Heart right ventricle (tissue), 16 donors: ENCODE data around the gene TBXAS1. TPM values are rescaled to one million over a fixed set of nuclear protein-coding genes. Genes with fewer than 3 reads are reported as not detected.

Source experiments
- ATAC-seq, 8 donors: fragments of 200-7000 bp; cut with Tn5 transposase; one replicate each; pipeline ENCODE4 v1.9.1; 2020; ENCODE audit warnings: mild to moderate bottlenecking in 8 of 8, moderate library complexity in 8 of 8, moderate number of reproducible peaks in 1 of 8
- DNase-seq, 2 donors: peaks; one replicate each; pipeline ENCODE4 v3.0.0-alpha.2; 2020
- H3K27ac ChIP-seq, 10 donors: fragments of 200-600 bp; sonication (generic) in 2 of 10; one replicate each; pipeline versions ENCODE4 v1.5.0 to v1.8.0; 2020 to 2022; ENCODE audit warnings: mild to moderate bottlenecking in 3 of 10
- H3K27me3 ChIP-seq, 7 donors: fragments of 200-600 bp; one replicate each; pipeline ENCODE4 v1.8.0; 2021 to 2022; ENCODE audit warnings: mild to moderate bottlenecking in 2 of 7
- H3K36me3 ChIP-seq, 9 donors: fragments of 200-600 bp; sonication (generic) in 1 of 9; one replicate each; pipeline versions ENCODE4 v1.5.0 to v1.8.0; 2020 to 2022; ENCODE audit warnings: mild to moderate bottlenecking in 2 of 9
- H3K4me1 ChIP-seq, 9 donors: fragments of 200-600 bp; sonication (generic) in 1 of 9; one replicate each; pipeline versions ENCODE4 v1.5.0 to v1.8.0; 2020 to 2022; ENCODE audit warnings: mild to moderate bottlenecking in 4 of 9
- H3K4me3 ChIP-seq, 10 donors: fragments of 200-600 bp; sonication (generic) in 2 of 10; one replicate each; pipeline versions ENCODE4 v1.5.0 to v1.8.0; 2020 to 2022; ENCODE audit warnings: mild to moderate bottlenecking in 7 of 10, moderate library complexity in 2 of 10
- H3K9me3 ChIP-seq, 11 donors: fragments of 200-600 bp in 10 of 11; sonication (generic) in 2 of 11; one replicate each; pipeline versions ENCODE4 v1.5.0 to v1.8.0; 2013 to 2022; ENCODE audit warnings: mild to moderate bottlenecking in 2 of 11, control low read depth in 1 of 11, moderate library complexity in 1 of 11
- CTCF ChIP-seq, 9 donors: fragments of 200-600 bp; sonication (generic) in 2 of 9; IDR thresholded peaks; one replicate each; pipeline versions ENCODE4 v1.5.0 to v1.8.0; 2021 to 2022; ENCODE audit warnings: antibody characterized with exemption in 9 of 9, mild to moderate bottlenecking in 5 of 9, moderate library complexity in 1 of 9
- WGBS, 2 donors: extraction: QIAGEN DNeasy Blood & Tissue Kit; methylation state at CpG; one replicate each; pipeline ENCODE4 v1.1.7; 2013; ENCODE audit warnings: inconsistent platforms in 1 of 2; 5-methylcytosine and 5-hydroxymethylcytosine counted together
- intact Hi-C, 10 donors: fragments of 100-400 bp; cut with DNase I; formaldehyde crosslinking; loops; one replicate each; pipeline versions ENCODE4 v1.11.1 to v1.14.2; 2022
- polyA plus RNA-seq, 2 donors: library from polyadenylated mRNA; stranded (reverse); fragments of 200-250 nt; gene quantifications; one replicate each; pipeline ENCODE4 v1.2.3, GENCODE V29; 2013
- total RNA-seq, 10 donors: library from RNA; stranded (reverse); fragmentation: NEBNext Ultra II Directional in 3 of 10; extraction: Animal tissue kit (Norgen Biotek cat#: 25700) in 3 of 10; gene quantifications; one replicate each; pipeline versions ENCODE4 v1.2.1 to v1.2.4, GENCODE V29; 2021 to 2023
- donor health status: Arrhythmogenic right ventricular cardiomyopathy.
- donor health status: ischemic (EF 13 %, LVEDD 7.1; RV severe dilation, severe dysfunction).
- donor health status: healthy with polysubstance abuse.
- donor health status: DM: no; HTN: yes; CAD: no.
- donor health status: DM: no; HTN: no; CAD: no.
- donor health status: ischemic (EF 25% LVEDD 6.9; RV normal size, moderate dysfunction).
- donor health status: ischemic (EF 25% LVEDD 5.7; RV mildly dilated, moderate dysfunction).
- donor health status: healthy.
- donor health status: DM: yes; HTN: yes; CAD: no.
- donor health status: Ischemic cardiomyopathy.
- donor health status: ischemic (EF 35%, LVEDD 5.7; RV mildly dilated, moderate dysfunction).
- donor health status: nonischemic (EF 11% LVEDD 7.7; RV severe dilation, severe dysfunction).
- donor health status: DM: yes; HTN: yes; CAD: no.
- donor health status: PGD.
- donor health status: ischemic (EF 29% LVEDD 5.4; RV normal size, mild dysfunction).
- donor health status: nonischemic (EF 23%, LVEDD 6.1; RV moderate dilation, normal function).

Gene TBXAS1
- total and polyA plus RNA-seq, 12 donors: 1.7 to 17.7 (median 3.7) TPM

DNA sequence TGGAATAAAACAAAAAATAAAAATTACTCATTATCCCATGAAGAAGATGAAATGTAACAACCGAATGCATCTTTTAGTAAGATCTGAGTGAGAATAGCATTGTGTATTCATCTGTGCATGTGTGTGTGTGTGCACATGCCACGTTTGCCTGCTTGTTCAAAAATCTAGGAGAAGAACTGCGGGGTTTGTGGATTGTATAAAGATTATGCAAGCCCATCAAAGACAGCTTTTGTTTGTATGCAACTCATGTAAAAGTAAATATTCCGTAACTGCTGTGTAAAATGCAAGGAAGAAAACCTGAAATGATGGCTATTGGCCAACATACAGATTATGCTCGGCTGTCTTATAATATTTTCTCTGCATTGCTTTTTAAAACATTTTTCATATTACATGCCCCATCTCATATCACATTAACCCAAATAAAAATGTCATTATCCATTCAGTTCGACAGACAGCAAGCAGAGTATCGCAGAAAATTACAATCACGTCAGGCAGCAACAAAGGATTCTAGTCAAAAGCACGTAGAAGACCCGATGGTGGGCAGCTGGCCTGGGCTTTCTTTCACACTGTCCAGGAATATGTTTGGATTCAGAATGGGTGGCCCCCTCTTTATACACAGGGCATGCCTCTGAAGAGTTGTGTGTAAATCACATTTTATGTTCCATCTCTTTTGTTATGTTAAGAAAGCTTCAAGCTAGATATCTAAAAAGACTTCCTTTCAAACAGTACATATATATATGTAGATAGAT lies 119.7 kb downstream of the TBXAS1 start:
- no peak for TF ChIP-seq CTCF (IDR thresholded peaks at IDR 0.05)
- 90 to 93% methylated on average over 10 of the region's 10 CpGs for WGBS, 2 donors
- no peak for ATAC-seq
- Histone ChIP-seq H3K9me3 (peaks cover 0 to 32% (median 5%) of the 10 kb centered on the region in 11 donors), H3K27me3 (peaks cover 0 to 10% (median 0%) of the 10 kb centered on the region in 7 donors), H3K4me3 (no peak overlapping the region), H3K36me3 (peaks cover 0 to 7% (median 0%) of the 10 kb centered on the region in 9 donors), H3K27ac (no peak overlapping the region), H3K4me1 (no peaks in the 10 kb centered on the region)
- intact Hi-C loops: no loop called here
- DNase-seq: no peak

GRCh38 chr7:139949629-139950028 lies 120.6 kb downstream of the TBXAS1 start:
- TF ChIP-seq CTCF (IDR thresholded peaks at IDR 0.05): no peak
- H3K27ac ChIP-seq: no peak overlapping the region
- intact Hi-C loops: no loop called here
- peaks cover 0 to 32% (median 5%) of the 10 kb centered on the region in 11 donors for H3K9me3 ChIP-seq
- DNase-seq: no peak
- peaks cover 0 to 7% (median 0%) of the 10 kb centered on the region in 9 donors for H3K36me3 ChIP-seq
- H3K27me3 ChIP-seq: peaks cover 0 to 9% (median 0%) of the 10 kb centered on the region in 7 donors
- H3K4me1 ChIP-seq: no peaks in the 10 kb centered on the region
- no peak for ATAC-seq
- H3K4me3 ChIP-seq: no peak overlapping the region
- 96 to 100% methylated on average over 3 of the region's 3 CpGs for WGBS, 2 donors

DNA sequence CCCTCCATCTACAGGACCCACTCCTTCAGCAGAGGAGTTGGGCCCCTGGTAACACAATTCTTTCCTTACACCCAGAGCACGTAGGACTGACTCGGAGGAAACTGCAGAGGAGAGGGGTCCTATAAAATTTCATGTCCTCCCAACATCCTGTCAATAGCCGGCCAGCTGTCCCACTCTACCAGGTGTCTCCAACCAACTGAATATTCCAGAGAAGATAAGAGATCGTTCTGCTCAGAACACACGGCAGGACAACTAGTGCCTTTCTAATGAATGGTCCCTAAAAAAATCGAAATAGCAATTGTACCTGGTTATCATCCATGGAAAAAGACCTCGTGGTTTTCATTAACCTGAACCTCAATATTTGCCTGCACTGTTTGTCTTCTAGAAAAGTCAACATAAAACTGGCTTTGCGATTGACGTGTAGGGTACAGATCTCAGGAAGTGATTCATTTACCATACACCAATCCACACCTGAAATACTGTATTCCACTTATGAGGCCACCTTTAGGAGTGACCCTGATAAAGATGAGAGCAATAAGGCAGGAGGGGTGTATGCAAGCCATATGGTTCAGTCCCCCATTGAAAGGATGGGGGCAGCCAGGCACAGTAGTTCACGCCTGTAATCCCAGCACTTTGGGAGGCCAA lies 121.9 kb downstream of the TBXAS1 start:
- Histone ChIP-seq H3K36me3 (peaks cover 0 to 10% (median 0%) of the 10 kb centered on the region in 9 donors), H3K9me3 (peaks cover 0 to 23% (median 3%) of the 10 kb centered on the region in 11 donors), H3K4me1 (no peaks in the 10 kb centered on the region), H3K27ac (no peak overlapping the region), H3K27me3 (no peaks in the 10 kb centered on the region), H3K4me3 (no peak overlapping the region)
- 85 to 90% methylated on average over 10 of the region's 10 CpGs for WGBS, 2 donors
- DNase-seq (no peak), ATAC-seq (no peak)
- TF ChIP-seq CTCF (IDR thresholded peaks at IDR 0.05): no peak
- intact Hi-C loops: no loop called here

DNA sequence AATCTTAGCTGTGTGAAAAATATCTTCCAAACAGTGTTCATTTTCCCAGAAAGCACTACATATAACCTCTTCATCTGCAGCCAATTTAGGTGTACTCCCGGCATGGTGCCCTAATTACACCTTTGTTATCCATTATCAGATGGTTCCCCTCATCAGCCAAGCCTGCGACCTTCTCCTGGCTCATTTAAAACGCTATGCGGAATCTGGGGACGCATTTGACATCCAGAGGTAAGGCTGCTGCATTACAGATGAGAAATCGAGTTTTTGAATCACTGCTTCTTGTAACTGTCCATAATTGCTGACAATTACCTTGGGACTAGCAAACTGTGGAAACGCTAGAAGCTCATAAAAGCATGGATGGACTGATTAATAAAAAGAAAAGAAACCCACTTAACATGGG lies 124.2 kb downstream of the TBXAS1 start:
- Histone ChIP-seq H3K4me1 (no peaks in the 10 kb centered on the region), H3K27me3 (no peaks in the 10 kb centered on the region), H3K9me3 (peaks cover 0 to 4% (median 0%) of the 10 kb centered on the region in 11 donors), H3K36me3 (peaks cover 0 to 33% (median 0%) of the 10 kb centered on the region in 9 donors), H3K27ac (no peak overlapping the region), H3K4me3 (no peak overlapping the region)
- WGBS, 2 donors: 83 to 85% methylated on average over 7 of the region's 7 CpGs
- TF ChIP-seq CTCF (IDR thresholded peaks at IDR 0.05): no peak
- DNase-seq: no peak
- ATAC-seq: no peak
- intact Hi-C loops: no loop called here
